ENCODE results near the gene KRTAP2-2.

Gene KRTAP2-2

DNA sequence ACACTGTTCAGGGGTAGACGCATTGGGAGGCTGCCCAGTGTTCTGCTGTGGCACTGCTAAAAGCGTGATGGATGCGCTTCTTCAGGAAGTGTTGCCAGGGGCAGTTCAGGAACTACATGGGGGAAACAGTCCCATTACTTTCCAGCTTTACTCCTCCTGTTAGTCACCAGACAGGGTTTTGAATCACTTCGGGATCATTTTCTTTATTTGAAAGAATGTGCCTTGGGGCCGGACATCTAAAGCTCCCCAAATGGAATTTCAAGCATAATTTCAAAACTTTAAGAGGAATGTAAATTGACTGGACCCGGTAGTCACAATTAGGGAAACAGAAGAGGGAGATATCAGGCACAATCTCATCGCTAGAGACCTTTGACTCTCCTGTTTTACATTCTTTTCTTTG is 6.6 kb downstream of the KRTAP2-2 start:
- TF ChIP-seq NFIC (IDR thresholded peaks at IDR 0.05), result no peak
- TF ChIP-seq, protein P1, sequence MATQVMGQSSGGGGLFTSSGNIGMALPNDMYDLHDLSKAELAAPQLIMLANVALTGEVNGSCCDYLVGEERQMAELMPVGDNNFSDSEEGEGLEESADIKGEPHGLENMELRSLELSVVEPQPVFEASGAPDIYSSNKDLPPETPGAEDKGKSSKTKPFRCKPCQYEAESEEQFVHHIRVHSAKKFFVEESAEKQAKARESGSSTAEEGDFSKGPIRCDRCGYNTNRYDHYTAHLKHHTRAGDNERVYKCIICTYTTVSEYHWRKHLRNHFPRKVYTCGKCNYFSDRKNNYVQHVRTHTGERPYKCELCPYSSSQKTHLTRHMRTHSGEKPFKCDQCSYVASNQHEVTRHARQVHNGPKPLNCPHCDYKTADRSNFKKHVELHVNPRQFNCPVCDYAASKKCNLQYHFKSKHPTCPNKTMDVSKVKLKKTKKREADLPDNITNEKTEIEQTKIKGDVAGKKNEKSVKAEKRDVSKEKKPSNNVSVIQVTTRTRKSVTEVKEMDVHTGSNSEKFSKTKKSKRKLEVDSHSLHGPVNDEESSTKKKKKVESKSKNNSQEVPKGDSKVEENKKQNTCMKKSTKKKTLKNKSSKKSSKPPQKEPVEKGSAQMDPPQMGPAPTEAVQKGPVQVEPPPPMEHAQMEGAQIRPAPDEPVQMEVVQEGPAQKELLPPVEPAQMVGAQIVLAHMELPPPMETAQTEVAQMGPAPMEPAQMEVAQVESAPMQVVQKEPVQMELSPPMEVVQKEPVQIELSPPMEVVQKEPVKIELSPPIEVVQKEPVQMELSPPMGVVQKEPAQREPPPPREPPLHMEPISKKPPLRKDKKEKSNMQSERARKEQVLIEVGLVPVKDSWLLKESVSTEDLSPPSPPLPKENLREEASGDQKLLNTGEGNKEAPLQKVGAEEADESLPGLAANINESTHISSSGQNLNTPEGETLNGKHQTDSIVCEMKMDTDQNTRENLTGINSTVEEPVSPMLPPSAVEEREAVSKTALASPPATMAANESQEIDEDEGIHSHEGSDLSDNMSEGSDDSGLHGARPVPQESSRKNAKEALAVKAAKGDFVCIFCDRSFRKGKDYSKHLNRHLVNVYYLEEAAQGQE (IDR thresholded peaks at IDR 0.05; ENCODE audit: low read depth), result no peak
- TF ChIP-seq TAF1 (IDR thresholded peaks at IDR 0.05; ENCODE audit: low read depth), result no peak
- no peak for TF ChIP-seq CEBPB (IDR thresholded peaks at IDR 0.05)
- TF ChIP-seq ZBTB7A (IDR thresholded peaks at IDR 0.05; ENCODE audit: low read depth), result no peak
- no peak for TF ChIP-seq FOXM1 (IDR thresholded peaks at IDR 0.05; ENCODE audit: borderline replicate concordance, low read depth)
- TF ChIP-seq RAD21 (IDR thresholded peaks at IDR 0.05; ENCODE audit: low read depth), result no peak
- no peak for TF ChIP-seq CREB1 (IDR thresholded peaks at IDR 0.05; ENCODE audit: low read depth)
- no peak for TF ChIP-seq TEAD4 (IDR thresholded peaks at IDR 0.05)
- TF ChIP-seq EGR1 (IDR thresholded peaks at IDR 0.05), result no peak
- no peak for TF ChIP-seq EP300 (IDR thresholded peaks at IDR 0.05; ENCODE audit: borderline replicate concordance)
- TF ChIP-seq, protein P2, sequence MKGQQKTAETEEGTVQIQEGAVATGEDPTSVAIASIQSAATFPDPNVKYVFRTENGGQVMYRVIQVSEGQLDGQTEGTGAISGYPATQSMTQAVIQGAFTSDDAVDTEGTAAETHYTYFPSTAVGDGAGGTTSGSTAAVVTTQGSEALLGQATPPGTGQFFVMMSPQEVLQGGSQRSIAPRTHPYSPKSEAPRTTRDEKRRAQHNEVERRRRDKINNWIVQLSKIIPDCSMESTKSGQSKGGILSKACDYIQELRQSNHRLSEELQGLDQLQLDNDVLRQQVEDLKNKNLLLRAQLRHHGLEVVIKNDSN (IDR thresholded peaks at IDR 0.05), result no peak

DNA sequence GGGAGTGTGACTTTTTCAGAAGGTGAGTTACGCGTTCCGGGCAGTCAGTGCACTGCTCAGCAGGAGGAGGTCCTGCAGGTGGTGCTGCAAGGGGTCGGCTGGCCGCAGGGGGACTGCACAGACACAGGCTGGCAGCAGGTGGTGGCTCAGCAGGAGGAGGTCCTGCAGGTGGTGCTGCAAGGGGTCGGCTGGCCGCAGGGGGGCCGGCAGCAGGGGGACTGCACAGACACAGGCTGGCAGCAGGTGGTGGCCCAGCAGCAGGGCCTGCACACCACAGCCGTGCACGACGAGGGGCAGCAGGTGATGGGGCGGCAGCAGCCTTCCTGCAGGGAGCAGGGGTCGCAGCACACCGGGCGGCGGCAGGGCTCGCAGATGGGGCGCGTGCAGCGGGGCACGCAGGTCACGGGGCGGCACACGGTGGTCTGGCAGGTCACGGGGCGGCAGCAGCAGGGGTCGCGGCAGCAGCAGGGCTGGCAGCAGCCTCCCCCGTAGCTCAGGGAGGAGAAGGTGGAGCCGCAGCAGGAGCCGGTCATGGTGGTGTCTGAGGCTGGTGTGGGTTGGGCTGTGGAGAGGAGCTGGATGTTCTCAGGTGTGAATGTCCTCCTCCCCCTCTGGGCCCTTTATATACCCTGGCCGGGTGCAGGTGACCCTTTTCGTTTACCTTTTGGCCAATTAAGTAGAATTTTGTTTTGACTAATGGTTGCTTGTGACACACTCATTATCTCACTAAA is 8.1 kb downstream of the KRTAP2-2 start, which contains the start of gene KRTAP2-1:
TSS of gene KRTAP2-1 (minus strand) at position 582 of the 731 bp plus-strand sequence. CDS start at position 533, 49 bp downstream.
- TF ChIP-seq TCF12 (IDR thresholded peaks at IDR 0.05; ENCODE audit: low read depth), result peak; percentile 62

DNA sequence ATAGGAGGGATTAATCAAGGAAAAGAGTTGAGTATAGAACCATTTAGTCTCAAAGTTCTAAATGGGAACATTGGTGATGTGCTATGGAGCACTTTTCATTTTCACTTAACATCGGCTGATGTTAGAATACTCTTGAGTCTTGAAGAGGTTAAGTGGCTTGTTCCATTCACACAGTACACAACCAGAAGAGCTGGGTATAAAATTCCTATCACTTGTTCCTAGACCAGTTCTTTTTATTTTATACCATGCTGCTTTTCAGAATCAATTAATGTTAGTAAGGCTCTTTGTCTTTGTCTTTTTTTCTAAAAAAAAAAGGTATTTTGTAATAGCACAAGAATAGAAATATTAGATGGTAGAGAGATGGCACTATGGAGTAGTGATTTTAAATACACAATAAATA is 12.1 kb downstream of the KRTAP2-2 start:
- TF ChIP-seq YY1 (IDR thresholded peaks at IDR 0.05; ENCODE audit: low read depth), result no peak
- TF ChIP-seq, protein P3, sequence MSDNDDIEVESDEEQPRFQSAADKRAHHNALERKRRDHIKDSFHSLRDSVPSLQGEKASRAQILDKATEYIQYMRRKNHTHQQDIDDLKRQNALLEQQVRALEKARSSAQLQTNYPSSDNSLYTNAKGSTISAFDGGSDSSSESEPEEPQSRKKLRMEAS (IDR thresholded peaks at IDR 0.05), result no peak
- no peak for TF ChIP-seq EP300 (IDR thresholded peaks at IDR 0.05; ENCODE audit: borderline replicate concordance)
- no peak for TF ChIP-seq CEBPB (IDR thresholded peaks at IDR 0.05)
- TF ChIP-seq TCF12 (IDR thresholded peaks at IDR 0.05; ENCODE audit: low read depth), result no peak
- TF ChIP-seq TAF1 (IDR thresholded peaks at IDR 0.05; ENCODE audit: low read depth), result no peak
- no peak for TF ChIP-seq ZBTB7A (IDR thresholded peaks at IDR 0.05; ENCODE audit: low read depth)
- TF ChIP-seq CREB1 (IDR thresholded peaks at IDR 0.05; ENCODE audit: low read depth), result no peak
- no peak for TF ChIP-seq EGR1 (IDR thresholded peaks at IDR 0.05)
- TF ChIP-seq, protein P1 (IDR thresholded peaks at IDR 0.05; ENCODE audit: low read depth), result no peak
- TF ChIP-seq, protein P2 (IDR thresholded peaks at IDR 0.05), result no peak
- no peak for TF ChIP-seq RAD21 (IDR thresholded peaks at IDR 0.05; ENCODE audit: low read depth)
- TF ChIP-seq TEAD4 (IDR thresholded peaks at IDR 0.05), result no peak
- no peak for TF ChIP-seq FOXM1 (IDR thresholded peaks at IDR 0.05; ENCODE audit: borderline replicate concordance, low read depth)
- TF ChIP-seq NFIC (IDR thresholded peaks at IDR 0.05), result no peak

DNA sequence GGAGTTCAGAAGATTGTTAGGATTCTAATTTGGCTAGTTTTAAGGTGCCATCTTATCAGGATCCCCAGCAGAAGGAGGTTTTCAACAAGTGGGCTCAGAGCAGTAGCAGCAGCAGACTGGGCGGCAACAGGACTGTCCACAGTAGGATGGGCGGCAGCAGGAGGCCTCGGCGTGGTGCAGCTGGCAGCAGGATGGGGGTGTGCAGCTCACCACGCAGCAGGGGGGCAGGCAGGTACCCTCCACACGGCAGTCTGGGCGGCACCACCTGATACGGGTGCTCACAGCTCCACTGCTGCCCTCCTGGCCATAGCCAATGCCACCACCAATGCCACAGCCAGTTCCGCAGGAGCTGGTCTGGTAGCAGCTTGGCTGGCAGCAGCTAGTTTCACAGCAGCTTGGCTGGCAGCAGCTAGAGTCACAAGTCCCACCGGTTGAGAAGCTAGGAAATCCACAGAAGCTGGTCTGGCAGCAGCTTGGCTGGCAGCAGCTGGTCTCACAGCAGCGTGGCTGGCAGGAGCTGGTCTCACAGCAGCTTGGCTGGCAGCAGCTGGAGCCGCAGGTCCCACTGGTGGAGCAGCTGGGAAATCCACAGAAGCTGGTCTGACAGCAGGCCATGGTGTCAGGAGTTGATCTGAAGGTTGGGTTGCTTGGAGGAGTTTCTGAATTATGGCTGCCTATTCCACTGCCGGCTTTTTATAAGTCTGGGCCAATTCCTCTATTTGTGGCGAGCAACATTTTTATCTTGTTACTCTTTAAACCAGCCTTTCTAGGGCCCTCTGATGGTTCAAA is 14.1 kb downstream of the KRTAP2-2 start, which contains the start of gene KRTAP1-1:
TSS of gene KRTAP1-1 (minus strand) at position 668 of the 789 bp plus-strand sequence. CDS start at position 615, 53 bp downstream.
- 0 out of 2 replicates have a peak, but pooled peaks have one; percentile 9 for TF ChIP-seq EP300 (IDR thresholded peaks at IDR 0.05; ENCODE audit: borderline replicate concordance)
- TF ChIP-seq, protein P3 (IDR thresholded peaks at IDR 0.05), result peak; percentile 42; the same call in 1 of the 2 replicates

DNA sequence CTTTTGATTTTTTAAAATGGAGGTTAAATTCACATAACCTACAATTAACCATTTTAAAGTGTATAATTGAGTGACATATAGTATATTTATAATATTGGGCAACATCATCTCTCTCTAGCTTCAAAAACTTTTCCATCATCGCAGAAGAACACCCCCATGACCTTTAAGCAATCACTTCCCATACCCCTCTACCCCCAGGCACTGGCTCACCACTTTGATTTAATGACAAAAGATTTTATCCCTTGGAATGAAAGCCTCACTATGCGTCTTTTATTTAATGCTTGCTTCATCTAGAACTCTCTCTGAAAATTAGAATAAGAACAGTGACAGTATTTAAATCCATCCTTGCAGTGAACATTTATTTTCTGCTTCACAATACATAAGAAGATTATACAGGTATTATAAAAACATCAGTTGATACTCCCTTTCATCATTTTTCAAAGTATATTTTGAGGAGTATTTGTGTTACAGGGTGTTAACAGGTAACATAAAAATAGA is 17.1 kb downstream of the KRTAP2-2 start:
- TF ChIP-seq FOXM1 (IDR thresholded peaks at IDR 0.05; ENCODE audit: borderline replicate concordance, low read depth), result no peak
- no peak for TF ChIP-seq NFIC (IDR thresholded peaks at IDR 0.05)
- TF ChIP-seq, protein P3 (IDR thresholded peaks at IDR 0.05), result no peak
- no peak for TF ChIP-seq CREB1 (IDR thresholded peaks at IDR 0.05; ENCODE audit: low read depth)
- TF ChIP-seq, protein P2 (IDR thresholded peaks at IDR 0.05), result no peak
- no peak for TF ChIP-seq TAF1 (IDR thresholded peaks at IDR 0.05; ENCODE audit: low read depth)
- TF ChIP-seq YY1 (IDR thresholded peaks at IDR 0.05; ENCODE audit: low read depth), result no peak
- no peak for TF ChIP-seq TEAD4 (IDR thresholded peaks at IDR 0.05)
- TF ChIP-seq ZBTB7A (IDR thresholded peaks at IDR 0.05; ENCODE audit: low read depth), result no peak
- TF ChIP-seq EP300 (IDR thresholded peaks at IDR 0.05; ENCODE audit: borderline replicate concordance), result no peak
- TF ChIP-seq, protein P1 (IDR thresholded peaks at IDR 0.05; ENCODE audit: low read depth), result no peak
- TF ChIP-seq TCF12 (IDR thresholded peaks at IDR 0.05; ENCODE audit: low read depth), result no peak
- no peak for TF ChIP-seq CEBPB (IDR thresholded peaks at IDR 0.05)
- no peak for TF ChIP-seq EGR1 (IDR thresholded peaks at IDR 0.05)
- no peak for TF ChIP-seq RAD21 (IDR thresholded peaks at IDR 0.05; ENCODE audit: low read depth)

Data from Ishikawa (cell line).